Lower leg skin (tissue), 4 donors: Measurements from ENCODE around the gene ERG. TPM values are rescaled to one million over a fixed set of nuclear protein-coding genes. Genes with fewer than 3 reads are reported as not detected.

Experiments used
- DNase-seq, 2 donors: peaks; one replicate each; pipeline ENCODE4 v3.0.0-alpha.2; 2019; ENCODE audit warnings: low spot score in 2 of 2
- H3K4me3 ChIP-seq: fragments of 200-600 bp; sonication (generic); 2 replicates; pipeline ENCODE4 v1.5.1; 2017; ENCODE audit warnings: mild to moderate bottlenecking, low read depth; ENCODE audit not compliant: poor library complexity, severe bottlenecking
- CTCF ChIP-seq, 3 donors: fragments of 450-650 bp; IDR thresholded peaks; one replicate each; pipeline ENCODE4 v1.5.1; 2016; ENCODE audit warnings: antibody characterized with exemption in 3 of 3, mild to moderate bottlenecking in 3 of 3, moderate library complexity in 2 of 3
- POLR2A ChIP-seq, 2 donors: fragments of 450-650 bp; IDR thresholded peaks; one replicate each; pipeline ENCODE4 v1.6.1; 2016 to 2017; ENCODE audit warnings: antibody characterized with exemption in 2 of 2, mild to moderate bottlenecking in 1 of 2, moderate library complexity in 1 of 2
- WGBS, 2 donors: methylation state at CpG; one replicate each; pipeline ENCODE4 v1.1.5; 2018; 5-methylcytosine and 5-hydroxymethylcytosine counted together
- intact Hi-C: fragments of 100-400 bp; cut with DNase I; formaldehyde crosslinking; loops from one replicate; pipeline ENCODE4 v1.15.0; 2023; ENCODE audit warnings: low total_unique reads
- total RNA-seq, 4 donors: library from RNA; depleted of rRNA; stranded (reverse); fragments of >200 nt; gene quantifications; one replicate each; pipeline ENCODE4 v1.1.0, GENCODE V29; 2016

Gene ERG
- total RNA-seq, 4 donors from 2014 or later: 3.5 to 12.5 (median 6.6) TPM

GRCh38 chr21:38489271-38489652, 9.0 kb downstream of the ERG start:
- no peak overlapping the region for H3K4me3 ChIP-seq
- WGBS, 2 donors: 83 to 88% methylated on average over 3 of the region's 3 CpGs
- intact Hi-C loops: no loop called here
- no peak for DNase-seq
- TF ChIP-seq POLR2A (IDR thresholded peaks at IDR 0.05) (no peak), CTCF (IDR thresholded peaks at IDR 0.05) (no peak)

DNA sequence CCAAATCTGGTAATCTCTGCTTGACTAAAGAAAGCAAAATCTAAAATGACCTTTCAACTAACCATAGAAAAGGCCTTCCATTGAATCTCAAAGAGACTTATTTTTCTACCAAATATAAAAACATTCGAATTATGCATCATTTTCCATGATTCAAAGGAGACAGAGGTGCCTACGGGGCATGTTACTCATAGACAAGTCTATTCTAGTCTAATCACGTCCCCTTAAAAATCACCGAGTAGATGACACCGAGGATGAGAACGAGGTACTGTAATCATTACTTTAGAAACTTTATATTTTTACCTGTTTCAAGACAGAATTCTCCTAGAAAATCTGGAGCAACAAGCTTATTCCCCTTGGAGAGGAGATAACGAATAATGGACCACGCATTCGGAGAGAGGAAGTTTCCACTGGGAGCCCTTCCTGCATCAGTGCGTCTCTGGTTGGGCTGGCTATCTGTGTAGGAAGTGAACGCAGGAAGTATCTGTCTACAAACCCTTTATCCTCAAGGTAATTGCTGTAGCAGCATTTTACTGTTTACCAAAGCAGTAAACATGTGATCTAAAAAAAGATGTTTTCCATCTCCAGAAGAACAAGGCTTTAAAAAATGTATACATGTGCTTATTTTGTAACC, 9.5 kb downstream of the ERG start:
- WGBS, 2 donors: 45 to 55% methylated on average over 11 of the region's 11 CpGs
- intact Hi-C loops: no loop called here
- H3K4me3 ChIP-seq: no peak overlapping the region
- TF ChIP-seq CTCF (IDR thresholded peaks at IDR 0.05) (no peak), POLR2A (IDR thresholded peaks at IDR 0.05) (no peak)
- no peak for DNase-seq

DNA sequence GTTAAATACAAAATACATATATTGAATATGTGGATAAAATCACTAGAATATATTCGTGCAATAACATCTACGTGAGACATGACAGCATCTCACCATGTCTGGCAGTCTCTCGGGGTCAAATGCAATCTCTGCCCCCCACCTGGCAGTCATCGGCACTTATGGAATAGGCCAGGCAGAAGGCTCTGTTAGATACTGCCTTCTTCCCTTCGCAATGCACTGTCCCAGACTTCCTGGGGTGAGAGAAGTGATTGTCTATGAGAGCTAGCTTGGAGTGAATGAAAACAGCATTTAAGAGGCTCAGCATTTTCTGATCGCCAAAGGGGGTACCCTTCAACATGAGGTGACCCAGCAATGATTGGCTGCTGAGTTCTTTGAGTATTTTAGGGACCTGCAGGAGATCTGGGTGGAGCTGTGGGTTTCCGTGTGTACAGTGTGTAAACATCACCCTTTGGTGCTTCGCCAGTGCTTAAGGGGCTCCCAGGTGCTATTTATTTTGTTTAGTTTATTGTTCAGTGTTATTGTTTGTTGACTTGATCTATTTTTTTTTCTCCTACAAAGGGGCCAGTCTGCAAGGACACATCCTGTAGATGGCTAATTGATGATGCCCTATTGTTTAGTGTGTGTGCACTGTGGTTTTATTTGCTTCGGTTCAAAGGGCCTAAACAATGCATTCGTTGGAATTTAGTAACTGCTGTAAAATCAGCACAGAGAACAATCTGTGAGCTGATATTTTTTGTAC, 10.2 kb downstream of the ERG start:
- no peak for TF ChIP-seq POLR2A (IDR thresholded peaks at IDR 0.05)
- no peak for TF ChIP-seq CTCF (IDR thresholded peaks at IDR 0.05)
- H3K4me3 ChIP-seq: no peak overlapping the region
- no peak for DNase-seq
- intact Hi-C loops: no loop called here
- 64 to 67% methylated on average over 10 of the region's 10 CpGs for WGBS, 2 donors

- WGBS, 2 donors: 68 to 71% methylated on average over 6 of the region's 6 CpGs
- H3K4me3 ChIP-seq: no peak overlapping the region
- no peak for TF ChIP-seq CTCF (IDR thresholded peaks at IDR 0.05)
- TF ChIP-seq POLR2A (IDR thresholded peaks at IDR 0.05): no peak
- DNase-seq: no peak
- intact Hi-C loops: no loop called here
Measured at GRCh38 chr21:38486706-38487105, 11.6 kb downstream of the ERG start.

DNA sequence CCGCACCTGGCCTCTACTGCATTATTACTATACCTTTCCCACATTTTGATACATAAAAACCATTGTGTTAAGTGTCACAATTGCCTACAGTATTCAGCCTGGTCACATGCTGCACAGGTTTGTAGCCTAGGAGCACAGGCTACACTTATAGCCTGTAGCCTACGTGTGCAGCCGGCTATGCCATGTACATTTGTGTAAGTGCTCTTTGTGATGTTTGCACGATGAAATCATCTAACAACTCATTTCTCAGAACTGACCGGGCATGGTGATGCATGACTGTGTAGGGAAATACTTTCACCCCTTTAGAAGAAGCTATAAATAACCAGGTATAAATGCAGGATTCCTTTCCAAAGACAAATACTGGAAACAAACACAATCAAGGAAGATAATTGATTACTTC, 12.1 kb downstream of the ERG start:
- TF ChIP-seq POLR2A (IDR thresholded peaks at IDR 0.05): no peak
- TF ChIP-seq CTCF (IDR thresholded peaks at IDR 0.05): no peak
- intact Hi-C loops: no loop called here
- no peak overlapping the region for H3K4me3 ChIP-seq
- 72 to 84% methylated on average over 5 of the region's 5 CpGs for WGBS, 2 donors
- DNase-seq: no peak
